CD8-positive, alpha-beta memory T cell (primary cell): Measurements from ENCODE around the gene RCAN3. TPM values are rescaled to one million over a fixed set of nuclear protein-coding genes. Genes with fewer than 3 reads are reported as not detected.
"Not testable (repeated sequence)": the region's sequence is repeated elsewhere in the genome, so short reads cannot be mapped to it uniquely, and the experiment has no call there.

ENCODE experiments used
- CTCF ChIA-PET: fragments of 350-600 bp; sonication (Branson Sonifier 250); formaldehyde crosslinking; loops from one replicate; lab custom pipeline; 2021; ENCODE audit warnings: antibody characterized with exemption; lab: Charles Lee
- POLR2A ChIA-PET: fragments of 350-600 bp; sonication (Branson Sonifier 250); formaldehyde crosslinking; loops from one replicate; lab custom pipeline; 2021; ENCODE audit warnings: antibody characterized with exemption; lab: Charles Lee
- DNase-seq, 5 donors: peaks; one replicate each; pipeline versions ENCODE4 v3.0.0 to v3.0.0-alpha.2; 2020 to 2022; ENCODE audit warnings: mixed read lengths in 1 of 5
- H3K27ac ChIP-seq: one replicate; pipeline ENCODE4 v1.7.0; 2013; ENCODE audit warnings: low read depth, mild to moderate bottlenecking, low read length, moderate library complexity
- H3K27me3 ChIP-seq: 2 replicates; pipeline ENCODE4 v1.7.0; 2013; ENCODE audit warnings: low read length, mild to moderate bottlenecking; ENCODE audit not compliant: insufficient read depth, poor library complexity, severe bottlenecking
- H3K36me3 ChIP-seq: 2 replicates; pipeline ENCODE4 v1.7.0; 2013; ENCODE audit warnings: mild to moderate bottlenecking, low read length, moderate library complexity; ENCODE audit not compliant: insufficient read depth
- H3K4me1 ChIP-seq: 2 replicates; pipeline ENCODE4 v1.7.0; 2013; ENCODE audit warnings: mild to moderate bottlenecking, low read length, moderate library complexity; ENCODE audit not compliant: insufficient read depth
- H3K4me3 ChIP-seq: 2 replicates; pipeline ENCODE4 v1.7.0; 2013; ENCODE audit warnings: mild to moderate bottlenecking, low read length
- H3K9me3 ChIP-seq: 2 replicates; pipeline ENCODE4 v1.7.0; 2013; ENCODE audit warnings: mild to moderate bottlenecking, low read length
- H3K27ac Mint-ChIP-seq, 8 donors: one replicate each; pipeline ENCODE4 v1.8.0; 2020 to 2021; ENCODE audit warnings: mixed read lengths in 8 of 8, mild to moderate bottlenecking in 6 of 8, inconsistent platforms in 3 of 8, moderate library complexity in 3 of 8
- H3K27me3 Mint-ChIP-seq, 2 donors: one replicate each; pipeline ENCODE4 v1.8.0; 2020 to 2021; ENCODE audit warnings: mixed read lengths in 2 of 2, mild to moderate bottlenecking in 1 of 2, moderate library complexity in 1 of 2
- H3K36me3 Mint-ChIP-seq, 3 donors: one replicate each; pipeline ENCODE4 v1.8.0; 2020 to 2021; ENCODE audit warnings: mixed read lengths in 3 of 3, inconsistent platforms in 1 of 3, mild to moderate bottlenecking in 1 of 3
- H3K4me1 Mint-ChIP-seq, 3 donors: one replicate each; pipeline ENCODE4 v1.8.0; 2020 to 2021; ENCODE audit warnings: mixed read lengths in 3 of 3, inconsistent platforms in 1 of 3, mild to moderate bottlenecking in 1 of 3
- H3K4me3 Mint-ChIP-seq, 7 donors: one replicate each; pipeline ENCODE4 v1.8.0; 2020 to 2021; ENCODE audit warnings: mixed read lengths in 7 of 7, mild to moderate bottlenecking in 6 of 7, moderate library complexity in 4 of 7, inconsistent platforms in 2 of 7
- H3K9me3 Mint-ChIP-seq, 5 donors: one replicate each; pipeline ENCODE4 v1.8.0; 2020 to 2022; ENCODE audit warnings: mixed read lengths in 5 of 5, mild to moderate bottlenecking in 3 of 5, moderate library complexity in 2 of 5, inconsistent platforms in 1 of 5
- polyA plus RNA-seq: library from polyadenylated mRNA; unstranded; fragments of 300-500 nt; fragmentation: Illumina TruSeq; gene quantifications from one replicate; pipeline ENCODE4 v1.2.3, GENCODE V29; 2021
- total RNA-seq, 2 experiments: library from RNA; stranded (reverse); gene quantifications; one replicate each; pipeline ENCODE4 v1.2.3, GENCODE V29; 2021

RCAN3 gene
- total and polyA plus RNA-seq, 3 experiments from 2014 or later: 62.6 to 66.7 (median 64.0) TPM

GRCh38 chr1:24514946-24515345 is 12.3 kb downstream of the RCAN3 start:
- peaks cover 48 to 81% (median 74%) of the 10 kb centered on the region in 3 donors for H3K4me1 Mint-ChIP-seq
- peak overlapping the region in 4 of 8 donors; percentile 12 to 52 (median 36) for H3K27ac Mint-ChIP-seq
- H3K4me3 Mint-ChIP-seq: no peak overlapping the region
- peaks cover 67% of the 10 kb centered on the region for H3K4me1 ChIP-seq
- no peaks in the 10 kb centered on the region for H3K27me3 ChIP-seq
- CTCF ChIA-PET: interaction anchor here (0.6 to 1.7 kb wide), 5 partner anchors 12 to 123 kb away, joined by 3 to 7 read pairs (median 3); partner anchors contain the start of gene NIPAL3
- POLR2A ChIA-PET: no interaction called here
- no peak overlapping the region for H3K27ac ChIP-seq
- no peak overlapping the region for H3K4me3 ChIP-seq
- no peaks in the 10 kb centered on the region for H3K27me3 Mint-ChIP-seq
- peaks cover 18% of the 10 kb centered on the region for H3K36me3 ChIP-seq
- no peaks in the 10 kb centered on the region for H3K9me3 ChIP-seq
- peaks cover 4 to 72% (median 25%) of the 10 kb centered on the region in 3 donors for H3K36me3 Mint-ChIP-seq
- H3K9me3 Mint-ChIP-seq: no peaks in the 10 kb centered on the region
- DNase-seq: no peak

GRCh38 chr1:24515671-24516209 is 13.1 kb downstream of the RCAN3 start:
- peaks cover 45 to 79% (median 72%) of the 10 kb centered on the region in 3 donors for H3K4me1 Mint-ChIP-seq
- H3K9me3 Mint-ChIP-seq, H3K4me3 Mint-ChIP-seq, H3K9me3 ChIP-seq, H3K4me3 ChIP-seq, H3K27ac ChIP-seq, DNase-seq, H3K27me3 ChIP-seq, H3K27me3 Mint-ChIP-seq, POLR2A ChIA-PET: not testable (repeated sequence)
- CTCF ChIA-PET: interaction anchor here (0.6 to 1.7 kb wide), 4 partner anchors 11 to 124 kb away, joined by 3 to 7 read pairs (median 4); no protein-coding TSS in a partner anchor
- peak overlapping the region in 5 of 8 donors; percentile 31 to 94 (median 37) for H3K27ac Mint-ChIP-seq
- Histone ChIP-seq H3K36me3 (peaks cover 21% of the 10 kb centered on the region), H3K4me1 (peaks cover 59% of the 10 kb centered on the region)
- H3K36me3 Mint-ChIP-seq: peaks cover 9 to 74% (median 27%) of the 10 kb centered on the region in 3 donors

- Histone ChIP-seq H3K4me1 (peaks cover 52% of the 10 kb centered on the region), H3K4me3 (no peak overlapping the region), H3K27me3 (no peaks in the 10 kb centered on the region), H3K36me3 (peaks cover 19% of the 10 kb centered on the region), H3K27ac (no peak overlapping the region), H3K9me3 (no peaks in the 10 kb centered on the region)
- peaks cover 0 to 1% (median 0%) of the 10 kb centered on the region in 5 donors for H3K9me3 Mint-ChIP-seq
- peak overlapping the region in 1 of 7 donors; percentile 45 for H3K4me3 Mint-ChIP-seq
- H3K36me3 Mint-ChIP-seq: peaks cover 9 to 76% (median 26%) of the 10 kb centered on the region in 3 donors
- ChIA-PET CTCF (no interaction called here), POLR2A (interaction anchor here (0.6 kb wide), 1 partner anchor 23 kb away, joined by 3 read pairs; no protein-coding TSS in a partner anchor)
- DNase-seq: no peak
- H3K27me3 Mint-ChIP-seq: no peaks in the 10 kb centered on the region
- H3K4me1 Mint-ChIP-seq: peaks cover 40 to 75% (median 65%) of the 10 kb centered on the region in 3 donors
- H3K27ac Mint-ChIP-seq: peak overlapping the region in 7 of 8 donors; percentile 9 to 81 (median 62)
These were observed 13.9 kb downstream of the RCAN3 start for GRCh38 chr1:24516506-24516905.

GRCh38 chr1:24517898-24518297 is 15.3 kb downstream of the RCAN3 start:
- CTCF ChIA-PET: interaction anchor here (0.7 to 1.8 kb wide), 5 partner anchors 9 to 126 kb away, joined by 3 to 6 read pairs (median 5); no protein-coding TSS in a partner anchor
- no peaks in the 10 kb centered on the region for H3K27me3 ChIP-seq
- Mint-ChIP-seq H3K27me3 (no peaks in the 10 kb centered on the region), H3K4me3 (no peak overlapping the region), H3K27ac (peak overlapping the region in 1 of 8 donors; percentile 40), H3K36me3 (peaks cover 9 to 76% (median 23%) of the 10 kb centered on the region in 3 donors), H3K4me1 (peaks cover 38 to 72% (median 62%) of the 10 kb centered on the region in 3 donors), H3K9me3 (peaks cover 0 to 1% (median 0%) of the 10 kb centered on the region in 5 donors)
- H3K27ac ChIP-seq: no peak overlapping the region
- no peak for DNase-seq
- no peak overlapping the region for H3K4me3 ChIP-seq
- POLR2A ChIA-PET: interaction anchor here (1.3 kb wide), 1 partner anchor 15 kb away, joined by 4 read pairs; the partner anchor contains the start of gene RCAN3
- no peaks in the 10 kb centered on the region for H3K9me3 ChIP-seq
- peaks cover 44% of the 10 kb centered on the region for H3K4me1 ChIP-seq
- peaks cover 15% of the 10 kb centered on the region for H3K36me3 ChIP-seq

DNA sequence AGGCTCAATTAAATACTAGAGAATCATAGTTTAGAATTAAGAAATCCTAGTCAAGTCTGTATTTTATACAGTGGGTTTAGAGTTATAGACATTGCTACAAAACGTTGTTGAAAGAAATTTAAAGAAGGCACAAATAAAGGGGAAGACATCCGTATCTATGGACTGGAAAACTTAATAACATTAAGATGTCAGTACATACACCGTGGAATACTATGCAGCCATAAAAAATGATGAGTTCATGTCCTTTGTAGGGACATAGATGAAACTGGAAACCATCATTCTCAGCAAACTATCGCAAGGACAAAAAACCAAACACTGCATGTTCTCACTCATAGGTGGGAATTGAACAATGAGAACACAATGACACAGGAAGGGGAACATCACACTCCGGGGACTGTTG is 17.6 kb downstream of the RCAN3 start:
- H3K9me3 Mint-ChIP-seq, H3K4me3 Mint-ChIP-seq, H3K9me3 ChIP-seq, POLR2A ChIA-PET, H3K4me3 ChIP-seq, DNase-seq, H3K27me3 ChIP-seq, H3K27ac ChIP-seq, H3K27me3 Mint-ChIP-seq: not testable (repeated sequence)
- Mint-ChIP-seq H3K36me3 (peaks cover 5 to 75% (median 22%) of the 10 kb centered on the region in 3 donors), H3K4me1 (peaks cover 34 to 66% (median 58%) of the 10 kb centered on the region in 3 donors), H3K27ac (peak overlapping the region in 5 of 8 donors; percentile 5 to 71 (median 43))
- Histone ChIP-seq H3K36me3 (peaks cover 13% of the 10 kb centered on the region), H3K4me1 (peaks cover 28% of the 10 kb centered on the region)
- CTCF ChIA-PET: interaction anchor here (0.9 kb wide), 1 partner anchor 129 kb away, joined by 3 read pairs; no protein-coding TSS in a partner anchor

DNA sequence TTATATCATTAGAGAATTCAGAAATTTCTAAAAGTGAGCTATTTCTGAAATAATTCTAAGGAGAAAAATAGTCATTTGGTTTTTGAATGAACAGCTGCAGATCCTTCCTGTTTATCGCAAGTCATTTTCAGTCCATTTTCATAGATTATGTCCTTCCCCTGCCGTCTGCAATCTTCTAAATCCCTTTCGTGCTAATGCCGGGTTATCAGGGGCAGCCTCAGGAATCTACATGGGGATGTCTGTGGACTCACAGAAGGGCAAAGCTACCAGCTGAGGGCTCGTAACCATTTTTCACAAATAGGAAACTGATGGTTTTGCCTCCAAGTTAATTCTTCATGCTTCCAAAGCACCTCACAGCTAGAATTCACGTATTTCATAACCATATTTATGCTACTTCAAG is 23.0 kb downstream of the RCAN3 start:
- no peaks in the 10 kb centered on the region for H3K9me3 Mint-ChIP-seq
- Histone ChIP-seq H3K27ac (no peak overlapping the region), H3K27me3 (no peaks in the 10 kb centered on the region), H3K4me1 (peaks cover 41% of the 10 kb centered on the region), H3K36me3 (no peaks in the 10 kb centered on the region), H3K4me3 (no peak overlapping the region), H3K9me3 (no peaks in the 10 kb centered on the region)
- H3K4me1 Mint-ChIP-seq: peaks cover 32 to 69% (median 56%) of the 10 kb centered on the region in 3 donors
- H3K36me3 Mint-ChIP-seq: peaks cover 0 to 63% (median 7%) of the 10 kb centered on the region in 3 donors
- DNase-seq: no peak
- POLR2A ChIA-PET: interaction anchor here (2.5 kb wide), 1 partner anchor 23 kb away, joined by 7 read pairs; the partner anchor contains the start of gene RCAN3
- H3K4me3 Mint-ChIP-seq: no peak overlapping the region
- CTCF ChIA-PET: interaction anchor here (1.3 to 5.0 kb wide), 6 partner anchors 14 to 326 kb away, joined by 3 to 50 read pairs (median 14); partner anchors contain the start of genes NIPAL3 and RCAN3
- H3K27ac Mint-ChIP-seq: peak overlapping the region in 5 of 8 donors; percentile 12 to 68 (median 18)
- no peaks in the 10 kb centered on the region for H3K27me3 Mint-ChIP-seq

DNA sequence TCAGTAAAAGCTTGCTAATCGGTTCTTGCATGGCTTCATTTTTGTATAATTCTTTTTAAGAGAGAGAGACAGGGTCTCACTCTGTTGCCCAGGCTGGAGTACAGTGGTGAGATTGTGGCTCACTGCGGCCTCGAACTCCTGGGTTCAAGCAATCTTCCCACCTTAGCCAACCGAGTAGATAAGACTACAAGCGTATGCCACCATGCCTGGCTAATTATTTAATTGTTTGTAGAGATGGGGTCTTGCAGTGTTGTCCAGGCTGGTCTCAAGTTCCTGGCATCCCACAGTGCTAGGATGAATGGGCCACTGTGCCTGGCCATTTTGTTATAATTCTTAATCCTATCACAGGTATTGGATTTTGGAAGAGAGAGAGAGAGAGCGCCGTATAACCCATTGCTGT is 23.4 kb downstream of the RCAN3 start:
- H3K4me1 ChIP-seq: peaks cover 41% of the 10 kb centered on the region
- Mint-ChIP-seq H3K36me3 (peaks cover 0 to 62% (median 8%) of the 10 kb centered on the region in 3 donors), H3K27ac (peak overlapping the region in 5 of 8 donors; percentile 23 to 90 (median 82)), H3K4me3 (no peak overlapping the region), H3K4me1 (peaks cover 32 to 68% (median 56%) of the 10 kb centered on the region in 3 donors), H3K9me3 (no peaks in the 10 kb centered on the region), H3K27me3 (no peaks in the 10 kb centered on the region)
- H3K36me3 ChIP-seq: no peaks in the 10 kb centered on the region
- no peak overlapping the region for H3K4me3 ChIP-seq
- no peaks in the 10 kb centered on the region for H3K27me3 ChIP-seq
- no peak overlapping the region for H3K27ac ChIP-seq
- POLR2A ChIA-PET: interaction anchor here (2.5 kb wide), 1 partner anchor 24 kb away, joined by 7 read pairs; the partner anchor contains the start of gene RCAN3
- H3K9me3 ChIP-seq: no peaks in the 10 kb centered on the region
- CTCF ChIA-PET: interaction anchor here (0.7 to 5.0 kb wide), 15 partner anchors 8 to 326 kb away, joined by 3 to 50 read pairs (median 5); partner anchors contain the start of genes NIPAL3, RCAN3 and STPG1
- DNase-seq: no peak
